ENCODE measurements around the gene ESR2. TPM values are rescaled to one million over a fixed set of nuclear protein-coding genes. Genes with fewer than 3 reads are reported as not detected.

The ESR2 gene
- total RNA-seq, 1 experiment from 2014 or later: 0.47 TPM

DNA sequence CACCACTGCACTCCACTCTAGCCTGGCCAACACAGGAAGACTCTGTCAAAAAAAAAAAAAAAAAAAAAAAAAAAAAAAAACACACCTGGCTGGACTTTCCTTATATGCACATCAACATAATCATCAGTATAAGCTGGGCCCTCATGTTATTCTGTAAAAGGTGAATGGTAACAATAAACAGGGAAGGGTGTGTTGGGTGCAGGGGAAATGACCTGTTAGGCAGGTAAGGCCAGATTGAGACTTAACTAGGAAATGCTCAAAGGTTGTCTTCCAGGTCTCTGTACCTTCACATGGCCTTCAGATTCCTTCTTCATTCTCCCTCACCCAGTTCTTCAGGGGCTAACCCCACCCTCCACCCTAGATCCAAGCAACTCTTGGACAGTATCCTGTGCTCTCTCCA lies 47.5 kb downstream of the ESR2 start:
- intact Hi-C loops (cut with micrococcal nuclease): no loop called here
- H3K9me3 Mint-ChIP-seq (ENCODE audit: unreplicated experiment): no peaks in the 10 kb centered on the region
- no peaks in the 10 kb centered on the region for H3K36me3 Mint-ChIP-seq (ENCODE audit: insufficient read depth, unreplicated experiment)
- no peaks in the 10 kb centered on the region for H3K27me3 Mint-ChIP-seq (ENCODE audit: insufficient read depth, unreplicated experiment)
- no peak overlapping the region for H3K27ac Mint-ChIP-seq (ENCODE audit: low read depth, unreplicated experiment)
- H3K4me1 Mint-ChIP-seq (ENCODE audit: insufficient read depth, unreplicated experiment): no peaks in the 10 kb centered on the region
- TF ChIP-seq, protein P1, sequence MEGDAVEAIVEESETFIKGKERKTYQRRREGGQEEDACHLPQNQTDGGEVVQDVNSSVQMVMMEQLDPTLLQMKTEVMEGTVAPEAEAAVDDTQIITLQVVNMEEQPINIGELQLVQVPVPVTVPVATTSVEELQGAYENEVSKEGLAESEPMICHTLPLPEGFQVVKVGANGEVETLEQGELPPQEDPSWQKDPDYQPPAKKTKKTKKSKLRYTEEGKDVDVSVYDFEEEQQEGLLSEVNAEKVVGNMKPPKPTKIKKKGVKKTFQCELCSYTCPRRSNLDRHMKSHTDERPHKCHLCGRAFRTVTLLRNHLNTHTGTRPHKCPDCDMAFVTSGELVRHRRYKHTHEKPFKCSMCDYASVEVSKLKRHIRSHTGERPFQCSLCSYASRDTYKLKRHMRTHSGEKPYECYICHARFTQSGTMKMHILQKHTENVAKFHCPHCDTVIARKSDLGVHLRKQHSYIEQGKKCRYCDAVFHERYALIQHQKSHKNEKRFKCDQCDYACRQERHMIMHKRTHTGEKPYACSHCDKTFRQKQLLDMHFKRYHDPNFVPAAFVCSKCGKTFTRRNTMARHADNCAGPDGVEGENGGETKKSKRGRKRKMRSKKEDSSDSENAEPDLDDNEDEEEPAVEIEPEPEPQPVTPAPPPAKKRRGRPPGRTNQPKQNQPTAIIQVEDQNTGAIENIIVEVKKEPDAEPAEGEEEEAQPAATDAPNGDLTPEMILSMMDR (IDR thresholded peaks at IDR 0.05; ENCODE audit: unreplicated experiment): no peak
- ChIA-PET POLR2A (no interaction called here), CTCF (no interaction called here)
- no TSS peak for BruUV-seq (replicated peaks)
- no peak overlapping the region for H3K4me3 Mint-ChIP-seq (ENCODE audit: unreplicated experiment)
- no peak for DNase-seq (ENCODE audit: unreplicated experiment)

DNA sequence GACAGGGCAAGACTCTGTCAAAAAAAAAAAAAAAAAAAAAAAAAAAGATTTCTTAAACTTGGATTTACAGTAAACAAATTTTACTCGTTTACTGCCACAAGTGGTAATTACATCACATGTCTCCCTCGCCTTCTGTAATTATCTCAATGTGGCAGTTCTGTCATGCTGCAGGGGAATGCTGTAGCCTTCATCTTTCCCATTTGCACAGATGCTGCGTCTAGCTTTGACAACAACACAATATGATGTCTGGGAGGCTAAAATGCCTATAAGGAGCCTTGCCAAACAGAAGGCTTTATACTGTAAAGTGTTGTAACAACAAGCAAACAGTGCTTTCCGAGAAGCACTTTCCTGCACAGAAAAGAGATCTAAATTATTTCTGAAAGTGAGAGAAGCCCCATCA lies 48.7 kb downstream of the ESR2 start:
- CTCF ChIA-PET: interaction anchor here (0.6 kb wide), 1 partner anchor 96 kb away, joined by 4 read pairs; no protein-coding TSS in a partner anchor
- no peak for DNase-seq (ENCODE audit: unreplicated experiment)
- intact Hi-C loops (cut with micrococcal nuclease): no loop called here
- TF ChIP-seq, protein P1 (IDR thresholded peaks at IDR 0.05; ENCODE audit: unreplicated experiment): no peak
- Mint-ChIP-seq H3K27me3 (ENCODE audit: insufficient read depth, unreplicated experiment) (no peaks in the 10 kb centered on the region), H3K36me3 (ENCODE audit: insufficient read depth, unreplicated experiment) (no peaks in the 10 kb centered on the region), H3K9me3 (ENCODE audit: unreplicated experiment) (no peaks in the 10 kb centered on the region), H3K4me1 (ENCODE audit: insufficient read depth, unreplicated experiment) (no peaks in the 10 kb centered on the region), H3K4me3 (ENCODE audit: unreplicated experiment) (no peak overlapping the region), H3K27ac (ENCODE audit: low read depth, unreplicated experiment) (no peak overlapping the region)
- POLR2A ChIA-PET: no interaction called here
- BruUV-seq (replicated peaks): no TSS peak

DNA sequence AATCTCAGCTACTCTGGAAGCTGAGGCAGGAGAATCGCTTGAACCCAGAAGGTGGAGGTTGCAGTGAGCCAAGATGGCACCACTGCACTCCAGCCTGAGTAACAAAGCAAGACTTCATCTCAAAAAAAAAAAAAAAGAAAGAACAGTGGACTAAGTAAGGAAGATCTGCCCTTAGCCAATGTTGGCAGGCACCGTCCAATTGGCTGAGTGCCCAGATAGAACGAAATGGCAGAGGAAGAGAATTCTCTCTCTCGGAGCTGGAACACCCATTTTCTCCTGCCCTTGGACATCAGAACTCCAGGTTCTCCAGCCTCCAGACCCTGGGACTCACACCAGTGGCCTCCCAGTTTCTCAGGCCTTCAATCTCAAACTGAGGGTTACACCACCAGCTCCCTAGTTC lies 49.9 kb downstream of the ESR2 start:
- no peak overlapping the region for H3K4me3 Mint-ChIP-seq (ENCODE audit: unreplicated experiment)
- H3K9me3 Mint-ChIP-seq (ENCODE audit: unreplicated experiment): no peaks in the 10 kb centered on the region
- no peak overlapping the region for H3K27ac Mint-ChIP-seq (ENCODE audit: low read depth, unreplicated experiment)
- H3K27me3 Mint-ChIP-seq (ENCODE audit: insufficient read depth, unreplicated experiment): no peaks in the 10 kb centered on the region
- peak; percentile 55 for DNase-seq (ENCODE audit: unreplicated experiment)
- no TSS peak for BruUV-seq (replicated peaks)
- intact Hi-C loops (cut with micrococcal nuclease): no loop called here
- H3K36me3 Mint-ChIP-seq (ENCODE audit: insufficient read depth, unreplicated experiment): no peaks in the 10 kb centered on the region
- no peaks in the 10 kb centered on the region for H3K4me1 Mint-ChIP-seq (ENCODE audit: insufficient read depth, unreplicated experiment)
- TF ChIP-seq, protein P1 (IDR thresholded peaks at IDR 0.05; ENCODE audit: unreplicated experiment): no peak
- ChIA-PET CTCF (interaction anchor here (0.6 to 1.3 kb wide), 2 partner anchors 15 to 59 kb away, joined by 3 to 4 read pairs; no protein-coding TSS in a partner anchor), POLR2A (no interaction called here)

DNA sequence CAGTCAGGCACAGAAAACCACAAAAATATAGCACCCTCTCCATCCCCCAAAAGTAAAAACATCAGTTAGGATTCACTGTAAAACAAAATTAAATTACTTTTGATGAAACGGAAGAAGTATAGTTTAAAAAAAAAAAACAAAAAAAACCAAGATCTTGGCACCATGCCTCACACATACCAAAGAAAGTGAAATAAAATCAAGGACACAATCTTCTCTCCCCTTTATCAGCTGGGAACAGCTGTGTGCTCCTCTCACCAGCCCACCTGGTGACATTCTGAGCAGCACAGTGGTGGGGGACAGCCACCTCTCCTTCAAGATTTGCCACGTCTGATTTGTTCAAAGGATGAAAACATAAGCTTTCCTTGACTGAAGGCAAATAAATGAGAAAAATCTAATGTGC lies 55.5 kb downstream of the ESR2 start:
- peaks cover 9% of the 10 kb centered on the region for H3K4me1 Mint-ChIP-seq (ENCODE audit: insufficient read depth, unreplicated experiment)
- H3K27me3 Mint-ChIP-seq (ENCODE audit: insufficient read depth, unreplicated experiment): no peaks in the 10 kb centered on the region
- no peak overlapping the region for H3K4me3 Mint-ChIP-seq (ENCODE audit: unreplicated experiment)
- DNase-seq (ENCODE audit: unreplicated experiment): no peak
- no peaks in the 10 kb centered on the region for H3K36me3 Mint-ChIP-seq (ENCODE audit: insufficient read depth, unreplicated experiment)
- intact Hi-C loops (cut with micrococcal nuclease): loop anchor here (10.0 kb wide), 1 partner anchor 56 kb away; the partner anchor contains the start of gene ESR2
- ChIA-PET CTCF (no interaction called here), POLR2A (interaction anchor here (0.6 kb wide), 1 partner anchor 185 kb away, joined by 4 read pairs; no protein-coding TSS in a partner anchor)
- BruUV-seq (replicated peaks): no TSS peak
- no peak overlapping the region for H3K27ac Mint-ChIP-seq (ENCODE audit: low read depth, unreplicated experiment)
- TF ChIP-seq, protein P1 (IDR thresholded peaks at IDR 0.05; ENCODE audit: unreplicated experiment): no peak
- H3K9me3 Mint-ChIP-seq (ENCODE audit: unreplicated experiment): no peaks in the 10 kb centered on the region
